HCT116 (cell line): ENCODE results near the gene C1orf174. TPM values are rescaled to one million over a fixed set of nuclear protein-coding genes. Genes with fewer than 3 reads are reported as not detected.

Experiments used
- ATAC-seq: fragments of 200-7000 bp; cut with Tn5 transposase; 2 replicates; pipeline ENCODE4 v1.9.1; 2020; ENCODE audit warnings: mild to moderate bottlenecking, moderate library complexity
- BruUV-seq: library from RNA; stranded (reverse); fragments of 400-500 nt; replicated peaks from 2 replicates; lab custom pipeline; 2021; lab: Mats Ljungman, UMichigan
- CTCF ChIA-PET: fragments of 300-600 bp; sonication (Branson Sonifier 250); formaldehyde crosslinking; loops from one replicate; lab custom pipeline; 2021; ENCODE audit warnings: antibody characterized with exemption; lab: Charles Lee
- POLR2A ChIA-PET: fragments of 300-600, 350-600 bp; sonication (Branson Sonifier 250); formaldehyde crosslinking; loops from one replicate; lab custom pipeline; 2021; ENCODE audit warnings: antibody characterized with exemption; lab: Charles Lee
- RAD21 ChIA-PET, 2 experiments: fragments of 300-600 bp; sonication (Branson Sonifier 250); formaldehyde crosslinking; loops; one replicate each; lab custom pipeline; 2023; ENCODE audit warnings: low total read pairs in 2 of 2; ENCODE audit not compliant: uncharacterized antibody in 2 of 2, unreplicated experiment in 2 of 2, low non-redundant PET in 1 of 2; lab: Charles Lee
- DNase-seq: peaks from one replicate; pipeline ENCODE4 v3.0.0-alpha.2; 2010; ENCODE audit warnings: low read depth, low spot score
- H2AFZ ChIP-seq: fragments of 200-600 bp; shearing (Covaris generic), sonication (generic); 2 replicates; pipeline ENCODE4 v1.6.1; 2017; ENCODE audit warnings: low read depth, mixed run types, mixed read lengths, antibody characterized with exemption, low read length; ENCODE audit not compliant: poor library complexity, severe bottlenecking
- H3K27ac ChIP-seq: 2 replicates; pipeline ENCODE4 v1.5.1; 2012; ENCODE audit warnings: low read depth, low read length
- H3K27me3 ChIP-seq: fragments of 200-600 bp; sonication (generic); 2 replicates; pipeline ENCODE4 v1.6.1; 2016; ENCODE audit warnings: mixed run types, low read length, mixed read lengths; ENCODE audit not compliant: insufficient read depth
- H3K36me3 ChIP-seq, 2 experiments: fragments of 200-500 bp in 1 of 2; fragments of 200-600 bp in 1 of 2; sonication (Bioruptor generic) in 1 of 2; sonication (generic) in 1 of 2; 2 replicates each; pipeline versions ENCODE4 v1.5.1 to v1.6.1; 2014 to 2016; ENCODE audit warnings: low read length in 2 of 2, inconsistent platforms in 1 of 2, mixed read lengths in 1 of 2, mixed run types in 1 of 2; ENCODE audit not compliant: insufficient read depth in 2 of 2, control insufficient read depth in 1 of 2
- H3K4me1 ChIP-seq, 2 experiments: fragments of 200-600 bp in 1 of 2; sonication (generic) in 1 of 2; 2 replicates each; pipeline versions ENCODE4 v1.5.1 to v1.6.1; 2012 to 2017; ENCODE audit warnings: low read length in 2 of 2, inconsistent platforms in 1 of 2, mild to moderate bottlenecking in 1 of 2, mixed read lengths in 1 of 2, mixed run types in 1 of 2, moderate library complexity in 1 of 2; ENCODE audit not compliant: insufficient read depth in 2 of 2, control insufficient read depth in 1 of 2
- H3K4me2 ChIP-seq: fragments of 200-600 bp; sonication (generic); 2 replicates; pipeline ENCODE4 v1.6.1; 2017; ENCODE audit warnings: mixed run types, low read length, mixed read lengths
- H3K4me3 ChIP-seq, 2 experiments: fragments of 200-600 bp in 1 of 2; sonication (generic) in 1 of 2; replicated peaks in 1 of 2; 2 replicates each; pipeline ENCODE4 v1.5.1; 2011 to 2016; ENCODE audit warnings: low read length in 2 of 2, control low read depth in 1 of 2, low read depth in 1 of 2, mild to moderate bottlenecking in 1 of 2, mixed read lengths in 1 of 2, mixed run types in 1 of 2
- H3K79me2 ChIP-seq: fragments of 200-600 bp; sonication (generic); 2 replicates; pipeline ENCODE4 v1.6.1; 2017; ENCODE audit warnings: mild to moderate bottlenecking, mixed run types, low read length, moderate library complexity, mixed read lengths; ENCODE audit not compliant: insufficient read depth
- H3K9ac ChIP-seq: fragments of 200-600 bp; sonication (generic); 2 replicates; pipeline ENCODE4 v1.6.1; 2016; ENCODE audit warnings: low read length, mixed read lengths
- H3K9me2 ChIP-seq: fragments of 200-600 bp; sonication (generic), shearing (Covaris generic); 2 replicates; pipeline ENCODE4 v1.6.1; 2017; ENCODE audit warnings: mixed run types, mild to moderate bottlenecking, moderate library complexity; ENCODE audit not compliant: insufficient read depth
- H3K9me3 ChIP-seq, 2 experiments: fragments of 200-500 bp in 1 of 2; fragments of 200-600 bp in 1 of 2; sonication (Bioruptor generic) in 1 of 2; sonication (generic) in 1 of 2; 2 replicates each; pipeline ENCODE4 v1.6.1; 2014 to 2017; ENCODE audit warnings: low read length in 2 of 2, mixed read lengths in 2 of 2, inconsistent platforms in 1 of 2, low read depth in 1 of 2, mild to moderate bottlenecking in 1 of 2, mixed run types in 1 of 2, moderate library complexity in 1 of 2; ENCODE audit not compliant: control insufficient read depth in 1 of 2, insufficient read depth in 1 of 2
- H4K20me1 ChIP-seq: fragments of 200-600 bp; sonication (generic), shearing (Covaris generic); 2 replicates; pipeline ENCODE4 v1.6.1; 2017; ENCODE audit warnings: mixed run types, mild to moderate bottlenecking, moderate library complexity; ENCODE audit not compliant: insufficient read depth
- CBX3 ChIP-seq: IDR thresholded peaks from 2 replicates; pipeline ENCODE4 v1.6.1; 2012; ENCODE audit warnings: low read depth
- CEBPB ChIP-seq: IDR thresholded peaks from 2 replicates; pipeline ENCODE4 v1.6.1; 2012; ENCODE audit warnings: low read depth
- FOSL1 ChIP-seq: IDR thresholded peaks from 2 replicates; pipeline ENCODE4 v1.6.1; 2012; ENCODE audit warnings: low read depth
- JUND ChIP-seq: IDR thresholded peaks from 2 replicates; pipeline ENCODE4 v1.6.1; 2012
- MAX ChIP-seq: IDR thresholded peaks from 2 replicates; pipeline ENCODE4 v1.6.1; 2012
- POLR2A ChIP-seq: IDR thresholded peaks from 2 replicates; pipeline ENCODE4 v1.7.0; 2011; ENCODE audit warnings: borderline replicate concordance; ENCODE audit not compliant: insufficient read depth, insufficient read length; ENCODE audit errors: extremely low read depth
- TCF7L2 ChIP-seq: IDR thresholded peaks from 2 replicates; pipeline ENCODE4 v1.7.0; 2011; ENCODE audit warnings: borderline replicate concordance, inconsistent platforms; ENCODE audit not compliant: insufficient read depth, insufficient read length; ENCODE audit errors: extremely low read depth
- ZBTB33 ChIP-seq: IDR thresholded peaks from 2 replicates; pipeline ENCODE4 v1.6.1; 2011; ENCODE audit warnings: mild to moderate bottlenecking, low read length, moderate library complexity; ENCODE audit not compliant: insufficient replicate concordance; ENCODE audit errors: extremely low read depth
- ZFX ChIP-seq: fragments of 450-650 bp; IDR thresholded peaks from 2 replicates; pipeline ENCODE4 v1.6.1; 2017
- intact Hi-C: fragments of 100-400 bp; cut with micrococcal nuclease; formaldehyde crosslinking; loops from 2 replicates; pipeline ENCODE4 v1.10.0; 2022
- total RNA-seq: library from RNA; stranded (reverse); gene quantifications from one replicate; pipeline ENCODE4 v1.2.1, GENCODE V29; 2021; ENCODE audit not compliant: unreplicated experiment
- TF ChIP-seq, protein P1 (sequence below): IDR thresholded peaks from 2 replicates; pipeline ENCODE4 v1.6.1; 2012

C1orf174 gene
- total RNA-seq, 1 experiment from 2014 or later, result 33.7 TPM

GRCh38 chr1:3923378-3924185 is 23.5 kb upstream of the C1orf174 start:
- Histone ChIP-seq H3K27me3 (0 out of 2 replicates have a peak, but pooled peaks cover 4% of the 10 kb centered on the region), H3K27ac (no peak overlapping the region), H3K4me3 (no peak overlapping the region), H2AFZ (no peak overlapping the region), H3K36me3 (no peaks in the 10 kb centered on the region), H3K9me3 (no peaks in the 10 kb centered on the region), H3K9me2 (no peaks in the 10 kb centered on the region), H3K4me2 (no peak overlapping the region), H4K20me1 (no peaks in the 10 kb centered on the region), H3K9ac (no peak overlapping the region), H3K4me1 (no peaks in the 10 kb centered on the region), H3K79me2 (no peaks in the 10 kb centered on the region)
- ChIA-PET POLR2A (no interaction called here), CTCF (no interaction called here), RAD21 (no interaction called here)
- TF ChIP-seq ZFX, result no peak
- no peak for TF ChIP-seq POLR2A
- TF ChIP-seq MAX, result no peak
- TF ChIP-seq CEBPB, result no peak
- TF ChIP-seq JUND, result no peak
- no peak for TF ChIP-seq FOSL1
- TF ChIP-seq, protein P1, sequence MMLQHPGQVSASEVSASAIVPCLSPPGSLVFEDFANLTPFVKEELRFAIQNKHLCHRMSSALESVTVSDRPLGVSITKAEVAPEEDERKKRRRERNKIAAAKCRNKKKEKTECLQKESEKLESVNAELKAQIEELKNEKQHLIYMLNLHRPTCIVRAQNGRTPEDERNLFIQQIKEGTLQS, result no peak
- TF ChIP-seq TCF7L2, result no peak
- TF ChIP-seq ZBTB33, result no peak
- no peak for TF ChIP-seq CBX3
- ATAC-seq (no peak), DNase-seq (no peak)
- intact Hi-C loops, result no loop called here
- no TSS peak for BruUV-seq
